PFSK-1 (cell line): ENCODE data around the gene RGPD5. TPM values are rescaled to one million over a fixed set of nuclear protein-coding genes. Genes with fewer than 3 reads are reported as not detected.
"Not testable (repeated sequence)": the region's sequence is repeated elsewhere in the genome, so short reads cannot be mapped to it uniquely, and the experiment has no call there.

Experiments
- FOXP2 ChIP-seq: optimal IDR thresholded peaks from 2 replicates; pipeline ENCODE3; 2011; ENCODE audit warnings: borderline replicate concordance, control low read depth, inconsistent platforms; ENCODE audit not compliant: insufficient read depth; ENCODE audit errors: extremely low read length, extremely low read depth
- POLR2AphosphoS5 ChIP-seq: IDR thresholded peaks from 2 replicates; pipeline ENCODE4 v1.6.1; 2012; ENCODE audit warnings: low read depth, mild to moderate bottlenecking, control low read depth, low read length, moderate library complexity
- TAF1 ChIP-seq: IDR thresholded peaks from 2 replicates; pipeline ENCODE4 v1.6.1; 2012; ENCODE audit warnings: low read length, control low read depth, borderline replicate concordance; ENCODE audit not compliant: insufficient read depth
- polyA plus RNA-seq: library from polyadenylated mRNA; unstranded; fragments of >200 nt; gene quantifications from one replicate; pipeline ENCODE4 v1.2.1, GENCODE V29; 2012; ENCODE audit warnings: low read depth, missing spikeins; ENCODE audit not compliant: insufficient read length
- TF ChIP-seq, protein P1 (sequence below), 2 experiments: IDR thresholded peaks; 2 replicates each; pipeline versions ENCODE4 v1.6.1 to v1.8.0; 2011 to 2012; ENCODE audit warnings: low read depth in 2 of 2, low read length in 2 of 2, control low read depth in 1 of 2, inconsistent platforms in 1 of 2, mild to moderate bottlenecking in 1 of 2, moderate library complexity in 1 of 2; ENCODE audit not compliant: insufficient read depth in 1 of 2

Gene RGPD5
- 14.3 TPM for polyA plus RNA-seq

DNA sequence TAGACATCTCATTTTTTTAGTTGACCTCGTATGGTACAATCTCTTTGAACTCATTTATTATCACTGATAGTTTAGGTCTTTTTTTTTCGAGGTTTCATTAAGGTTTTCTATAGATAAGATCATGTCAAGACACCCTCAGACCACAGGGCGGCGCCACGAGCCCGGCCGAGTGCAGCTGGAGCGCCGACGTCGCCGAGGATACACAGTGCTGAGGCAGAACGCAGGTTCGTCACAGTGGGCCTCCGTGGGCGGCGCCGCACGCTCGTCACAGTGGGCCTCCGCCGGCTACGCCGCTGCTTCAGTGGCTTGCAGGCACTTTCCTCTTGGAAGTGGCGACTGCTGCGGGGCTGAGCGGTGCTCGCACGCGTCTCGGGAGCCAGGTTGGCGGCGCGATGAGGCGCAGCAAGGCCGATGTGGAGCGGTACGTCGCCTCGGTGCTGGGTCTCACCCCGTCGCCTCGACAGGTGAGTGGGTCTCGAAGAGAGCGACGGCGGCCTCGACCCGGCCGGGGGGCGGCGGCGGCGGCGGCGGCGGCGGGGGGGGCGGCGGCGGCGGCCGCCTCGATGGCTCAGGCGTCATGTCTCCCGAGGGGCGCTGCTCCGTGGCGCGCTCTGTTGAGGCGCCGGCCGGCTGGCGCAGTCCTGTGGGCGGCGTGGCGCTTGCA lies at the start of gene RGPD5:
TSS of gene RGPD5 (plus strand) at position 232 of the 664 bp plus-strand sequence. CDS start at position 393, 161 bp downstream.
- TF ChIP-seq POLR2AphosphoS5, FOXP2: not testable (repeated sequence)
- TF ChIP-seq, protein P1, sequence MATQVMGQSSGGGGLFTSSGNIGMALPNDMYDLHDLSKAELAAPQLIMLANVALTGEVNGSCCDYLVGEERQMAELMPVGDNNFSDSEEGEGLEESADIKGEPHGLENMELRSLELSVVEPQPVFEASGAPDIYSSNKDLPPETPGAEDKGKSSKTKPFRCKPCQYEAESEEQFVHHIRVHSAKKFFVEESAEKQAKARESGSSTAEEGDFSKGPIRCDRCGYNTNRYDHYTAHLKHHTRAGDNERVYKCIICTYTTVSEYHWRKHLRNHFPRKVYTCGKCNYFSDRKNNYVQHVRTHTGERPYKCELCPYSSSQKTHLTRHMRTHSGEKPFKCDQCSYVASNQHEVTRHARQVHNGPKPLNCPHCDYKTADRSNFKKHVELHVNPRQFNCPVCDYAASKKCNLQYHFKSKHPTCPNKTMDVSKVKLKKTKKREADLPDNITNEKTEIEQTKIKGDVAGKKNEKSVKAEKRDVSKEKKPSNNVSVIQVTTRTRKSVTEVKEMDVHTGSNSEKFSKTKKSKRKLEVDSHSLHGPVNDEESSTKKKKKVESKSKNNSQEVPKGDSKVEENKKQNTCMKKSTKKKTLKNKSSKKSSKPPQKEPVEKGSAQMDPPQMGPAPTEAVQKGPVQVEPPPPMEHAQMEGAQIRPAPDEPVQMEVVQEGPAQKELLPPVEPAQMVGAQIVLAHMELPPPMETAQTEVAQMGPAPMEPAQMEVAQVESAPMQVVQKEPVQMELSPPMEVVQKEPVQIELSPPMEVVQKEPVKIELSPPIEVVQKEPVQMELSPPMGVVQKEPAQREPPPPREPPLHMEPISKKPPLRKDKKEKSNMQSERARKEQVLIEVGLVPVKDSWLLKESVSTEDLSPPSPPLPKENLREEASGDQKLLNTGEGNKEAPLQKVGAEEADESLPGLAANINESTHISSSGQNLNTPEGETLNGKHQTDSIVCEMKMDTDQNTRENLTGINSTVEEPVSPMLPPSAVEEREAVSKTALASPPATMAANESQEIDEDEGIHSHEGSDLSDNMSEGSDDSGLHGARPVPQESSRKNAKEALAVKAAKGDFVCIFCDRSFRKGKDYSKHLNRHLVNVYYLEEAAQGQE (IDR thresholded peaks at IDR 0.05; ENCODE audit: insufficient read depth in 1 of 2, low read depth in 2 of 2, low read length in 2 of 2), result not testable (repeated sequence)

DNA sequence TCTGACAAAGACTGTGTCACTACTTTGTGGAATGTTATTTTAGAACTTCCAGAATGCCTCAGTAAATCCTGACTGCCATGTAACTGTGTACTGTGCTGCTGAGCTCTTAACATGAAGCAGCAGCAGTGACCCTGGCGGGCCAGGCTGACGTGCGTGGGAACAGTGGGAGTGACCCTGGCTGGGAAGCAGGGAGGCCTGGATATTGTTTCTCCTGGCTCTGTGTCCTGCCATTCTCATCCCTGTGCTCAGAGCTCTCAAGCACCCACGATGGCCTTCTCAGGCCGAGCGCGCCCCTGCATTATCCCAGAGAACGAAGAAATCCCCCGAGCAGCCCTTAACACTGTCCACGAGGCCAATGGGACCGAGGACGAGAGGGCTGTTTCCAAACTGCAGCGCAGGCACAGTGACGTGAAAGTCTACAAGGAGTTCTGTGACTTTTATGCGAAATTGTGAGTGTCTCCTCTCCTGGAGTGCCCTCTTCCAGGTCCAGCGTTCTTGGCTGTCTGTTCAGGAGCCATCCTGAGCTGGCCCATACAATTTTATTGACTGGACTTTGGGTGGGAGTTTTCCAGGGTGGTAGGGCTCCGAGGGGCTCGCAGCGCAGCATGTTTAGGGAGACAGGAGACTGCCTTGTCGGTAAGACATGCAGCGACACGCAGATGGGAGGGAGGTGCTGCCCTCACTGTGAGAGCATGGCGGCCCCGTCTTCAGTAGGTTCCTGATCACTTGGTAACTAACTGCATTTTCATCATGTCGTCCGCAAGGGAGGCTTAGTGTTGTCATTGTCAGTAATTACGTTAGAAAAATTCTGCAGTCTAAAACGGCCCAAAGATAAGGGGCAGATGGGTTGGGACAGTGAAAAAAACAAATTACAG lies 104.6 kb downstream of the RGPD5 start, which contains the start of gene LIMS3:
TSS of gene LIMS3 (plus strand) at position 227 of the 875 bp plus-strand sequence. CDS start at position 268, 41 bp downstream.
- TF ChIP-seq, protein P1 (IDR thresholded peaks at IDR 0.05; ENCODE audit: insufficient read depth in 1 of 2, low read depth in 2 of 2, low read length in 2 of 2), result not testable (repeated sequence)
- not testable (repeated sequence) for TF ChIP-seq FOXP2, TAF1
